EH (cell line): ENCODE results near the gene OR6F1.
A peak's percentile ranks its signal among the peaks of the same experiment; 100 is the strongest.
"Not testable (repeated sequence)": the region's sequence is repeated elsewhere in the genome, so short reads cannot be mapped to it uniquely, and the experiment has no call there.

Experiments
- DNase-seq: peaks from one replicate; pipeline ENCODE4 v3.0.0-alpha.2; 2015; ENCODE audit warnings: low read depth

OR6F1 gene

GRCh38 chr1:247716546-247716945 is at the start of gene OR6F1:
OR6F1 (minus strand) TSS chr1:247716646; CDS start chr1:247712755, 3,891 bp downstream.
- DNase-seq, result no peak

- no peak for DNase-seq
Measured at GRCh38 chr1:247760456-247760855, 44.0 kb upstream of the OR6F1 start, which contains the start of gene OR1C1. OR1C1 (minus strand) TSS chr1:247760556; CDS start chr1:247758406, 2,150 bp downstream.

- DNase-seq, result not testable (repeated sequence)
Measured at GRCh38 chr1:247754311-247754710, 37.9 kb upstream of the OR6F1 start.

GRCh38 chr1:247749870-247750269 is 33.4 kb upstream of the OR6F1 start:
- DNase-seq, result no peak

- DNase-seq, result no peak
Measured at GRCh38 chr1:247748041-247748440, 31.6 kb upstream of the OR6F1 start, which contains the start of gene OR14A2. OR14A2 (minus strand) TSS chr1:247748141.

GRCh38 chr1:247747616-247748015 is 31.2 kb upstream of the OR6F1 start:
- DNase-seq, result peak; percentile 3

GRCh38 chr1:247746391-247746935 is 30.0 kb upstream of the OR6F1 start:
- no peak for DNase-seq

GRCh38 chr1:247742215-247742760 is 25.8 kb upstream of the OR6F1 start:
- DNase-seq, result peak; percentile 12

- no peak for DNase-seq
Measured at GRCh38 chr1:247741756-247742155, 25.3 kb upstream of the OR6F1 start.

- no peak for DNase-seq
Measured at GRCh38 chr1:247740721-247741120, 24.3 kb upstream of the OR6F1 start.

GRCh38 chr1:247738315-247738714 is 21.9 kb upstream of the OR6F1 start, which contains the start of gene OR14K1:
OR14K1 (plus strand) TSS chr1:247738615; CDS start chr1:247738615, 0 bp downstream.
- no peak for DNase-seq

- no peak for DNase-seq
Measured at GRCh38 chr1:247721222-247721621, 4.8 kb upstream of the OR6F1 start.

- DNase-seq, result no peak
Measured at GRCh38 chr1:247713753-247714152, 2.7 kb downstream of the OR6F1 start.

GRCh38 chr1:247710681-247711080 is 5.8 kb downstream of the OR6F1 start:
- not testable (repeated sequence) for DNase-seq

GRCh38 chr1:247701338-247701737 is 15.1 kb downstream of the OR6F1 start:
- no peak for DNase-seq

GRCh38 chr1:247681288-247681897 is 35.1 kb downstream of the OR6F1 start:
- no peak for DNase-seq

- no peak for DNase-seq
Measured at GRCh38 chr1:247680171-247680570, 36.3 kb downstream of the OR6F1 start.

- no peak for DNase-seq
Measured at GRCh38 chr1:247679639-247680038, 36.8 kb downstream of the OR6F1 start, which contains the start of gene OR13G1. OR13G1 (minus strand) TSS chr1:247679739; CDS start chr1:247673041, 6,698 bp downstream.

- no peak for DNase-seq
Measured at GRCh38 chr1:247669225-247669624, 47.2 kb downstream of the OR6F1 start.
